Keratinocyte (primary cell): ENCODE results near the gene FAM177B. TPM values are rescaled to one million over a fixed set of nuclear protein-coding genes. Genes with fewer than 3 reads are reported as not detected.

Source experiments
- DNase-seq: peaks from one replicate; pipeline ENCODE4 v3.0.0-alpha.2; 2011; ENCODE audit warnings: low read depth, missing footprints, low spot score
- FAIRE-seq: peaks from 2 replicates; lab custom pipeline; 2011; peaks lifted over from hg19 to GRCh38; lab: Jason Lieb, UNC
- H2AFZ ChIP-seq: 2 replicates; pipeline ENCODE4 v1.6.0; 2012; ENCODE audit warnings: low read length, control low read depth, inconsistent platforms; ENCODE audit not compliant: control insufficient read depth
- H3K27ac ChIP-seq: 2 replicates; pipeline ENCODE4 v1.5.1; 2011; ENCODE audit warnings: low read length; ENCODE audit not compliant: control insufficient read depth, insufficient read depth
- H3K27me3 ChIP-seq: 3 replicates; pipeline ENCODE4 v1.6.0; 2011; ENCODE audit warnings: low read length; ENCODE audit not compliant: control insufficient read depth, insufficient read depth; ENCODE audit errors: extremely low read depth
- H3K36me3 ChIP-seq, 2 experiments: 2 replicates in 1 of 2; 3 replicates in 1 of 2; pipeline ENCODE4 v1.5.1; 2011; ENCODE audit warnings: low read length in 2 of 2, mild to moderate bottlenecking in 1 of 2; ENCODE audit not compliant: control insufficient read depth in 2 of 2, insufficient read depth in 2 of 2; ENCODE audit errors: extremely low read depth in 1 of 2
- H3K4me1 ChIP-seq: 3 replicates; pipeline ENCODE4 v1.5.1; 2011; ENCODE audit warnings: low read length; ENCODE audit not compliant: control insufficient read depth, insufficient read depth; ENCODE audit errors: extremely low read depth
- H3K4me2 ChIP-seq: 3 replicates; pipeline ENCODE4 v1.6.0; 2011; ENCODE audit warnings: low read depth, low read length; ENCODE audit not compliant: control insufficient read depth, insufficient read depth; ENCODE audit errors: extremely low read depth
- H3K4me3 ChIP-seq, 3 experiments: fragments of 200-600 bp in 1 of 3; sonication (generic) in 1 of 3; 2 replicates in 2 of 3; 3 replicates in 1 of 3; pipeline ENCODE4 v1.5.1; 2011 to 2016; ENCODE audit warnings: low read length in 3 of 3, mild to moderate bottlenecking in 3 of 3, control low read depth in 2 of 3, inconsistent platforms in 1 of 3, low read depth in 1 of 3, mixed read lengths in 1 of 3, mixed run types in 1 of 3, moderate library complexity in 1 of 3; ENCODE audit not compliant: control insufficient read depth in 2 of 3, insufficient read depth in 2 of 3; ENCODE audit errors: extremely low read depth in 1 of 3
- H3K79me2 ChIP-seq: 2 replicates; pipeline ENCODE4 v1.6.0; 2012; ENCODE audit warnings: low read length; ENCODE audit not compliant: control insufficient read depth, insufficient read depth
- H3K9ac ChIP-seq: 3 replicates; pipeline ENCODE4 v1.6.0; 2011; ENCODE audit warnings: low read length; ENCODE audit not compliant: control insufficient read depth, insufficient read depth; ENCODE audit errors: extremely low read depth
- H3K9me1 ChIP-seq: 3 replicates; pipeline ENCODE4 v1.6.0; 2011; ENCODE audit warnings: low read length; ENCODE audit not compliant: control insufficient read depth, insufficient read depth; ENCODE audit errors: extremely low read depth
- H3K9me3 ChIP-seq: 2 replicates; pipeline ENCODE4 v1.5.1; 2012; ENCODE audit warnings: low read depth, low read length; ENCODE audit not compliant: control insufficient read depth
- H4K20me1 ChIP-seq: 3 replicates; pipeline ENCODE4 v1.6.0; 2011; ENCODE audit warnings: low read length; ENCODE audit not compliant: control insufficient read depth, insufficient read depth; ENCODE audit errors: extremely low read depth
- CTCF ChIP-seq, 3 experiments: IDR thresholded peaks in 1 of 3; conservative IDR thresholded peaks in 1 of 3; optimal IDR thresholded peaks in 1 of 3; 2 replicates in 2 of 3; 3 replicates in 1 of 3; pipeline versions ENCODE3 to v1.5.1; 2011; ENCODE audit warnings: low read length in 3 of 3, mild to moderate bottlenecking in 3 of 3, moderate library complexity in 2 of 3, control low read depth in 1 of 3, inconsistent platforms in 1 of 3; ENCODE audit not compliant: insufficient read depth in 2 of 3; ENCODE audit errors: extremely low read depth in 1 of 3
- EZH2 ChIP-seq: IDR thresholded peaks from one replicate; pipeline ENCODE4 v1.6.1; 2012; ENCODE audit warnings: inconsistent platforms, mild to moderate bottlenecking, low read length, moderate library complexity
- dilution Hi-C: fragments of 300-500 bp; cut with MboI; formaldehyde crosslinking; loops from one replicate; pipeline ENCODE4 v1.7.0; 2020; ENCODE audit warnings: low sequenced_read_pairs; ENCODE audit not compliant: extremely low pct_ligation_motif_present
- polyA minus RNA-seq, 3 experiments: library from RNA; depleted of rRNA, polyadenylated mRNA; stranded (reverse); fragments of >200 nt; gene quantifications; 1 replicate in 1 of 3; 2 replicates in 1 of 3; 3 replicates in 1 of 3; pipeline ENCODE4 v1.2.3, GENCODE V29; 2011
- polyA plus RNA-seq, 5 experiments: library from polyadenylated mRNA; depleted of rRNA in 3 of 5; stranded (reverse) in 3 of 5; stranded (forward) in 1 of 5; unstranded in 1 of 5; fragments of >200 nt; gene quantifications; 1 replicate in 1 of 5; 2 replicates in 3 of 5; 3 replicates in 1 of 5; pipeline versions ENCODE4 v1.2.1 to v1.2.3, GENCODE V29; 2011 to 2012; ENCODE audit warnings: missing spikeins in 2 of 5, low read depth in 1 of 5, low replicate concordance in 1 of 5

Gene FAM177B
- polyA plus RNA-seq: not detected in 3 replicates
- polyA plus RNA-seq (2011; ENCODE audit: low read depth): not detected
- polyA plus RNA-seq (2011; cell fraction: cytosol; rRNA removed): not detected in 2 replicates
- polyA plus RNA-seq (2011; cell fraction: nucleus; rRNA removed): not detected in 2 replicates
- 0.16 TPM in 1 of 2 replicates, not detected in the other for polyA plus RNA-seq (2012; ENCODE audit: low replicate concordance)
- 0.59 TPM in 1 of 3 replicates, not detected in the others for polyA minus RNA-seq
- not detected for polyA minus RNA-seq (2011; cell fraction: cytosol; rRNA and poly(A)+ RNA removed)
- polyA minus RNA-seq (2011; cell fraction: nucleus; rRNA and poly(A)+ RNA removed): not detected in 2 replicates

DNA sequence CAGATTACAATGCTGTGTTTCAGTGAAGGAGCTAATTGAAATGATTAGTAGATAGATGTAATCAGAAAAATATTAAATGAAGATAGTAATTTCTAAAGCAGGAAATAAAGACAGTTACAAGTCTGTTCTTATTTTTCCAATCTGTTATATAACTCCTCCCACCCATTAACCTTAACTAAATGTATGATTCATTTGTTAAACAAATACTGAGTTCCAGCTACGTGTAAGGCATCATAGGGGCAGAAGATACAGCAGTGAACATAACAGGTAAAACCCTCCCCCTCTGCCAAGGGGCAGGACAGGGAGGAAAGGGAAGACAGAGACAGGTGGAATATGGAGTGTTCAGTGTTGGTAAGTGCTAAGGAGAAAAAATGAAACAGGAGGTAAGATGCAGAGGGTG is at the start of gene FAM177B:
TSS of gene FAM177B (plus strand) at position 231 of the 400 bp plus-strand sequence. CDS start 9,344 bp downstream, outside the sequence.
- no peak within 1 kb of the TSS for H3K27ac ChIP-seq
- no peaks in the 10 kb centered on the region for H3K9me1 ChIP-seq
- dilution Hi-C loops: no loop called here
- FAIRE-seq (no peak), DNase-seq (no peak)
- no peaks in the 10 kb centered on the region for H3K79me2 ChIP-seq
- no peaks in the 10 kb centered on the region for H4K20me1 ChIP-seq
- no peaks in the 10 kb centered on the region for H3K9me3 ChIP-seq
- TF ChIP-seq EZH2 (no peak), CTCF (optimal IDR thresholded peaks at IDR 0.05 in 1 of 3, IDR thresholded peaks at IDR 0.05 in 1 of 3, conservative IDR thresholded peaks at IDR 0.05 in 1 of 3; ENCODE audit: extremely low read depth in 1 of 3, insufficient read depth in 2 of 3, low read length in 3 of 3) (no peak)
- H3K4me3 ChIP-seq: no peak within 1 kb of the TSS
- no peaks in the 10 kb centered on the region for H3K27me3 ChIP-seq
- H3K4me1 ChIP-seq: no peaks in the 10 kb centered on the region
- H2AFZ ChIP-seq: no peak within 1 kb of the TSS
- no peak within 1 kb of the TSS for H3K4me2 ChIP-seq
- H3K36me3 ChIP-seq: peaks cover 0 to 2% of the 10 kb centered on the region in 2 experiments
- H3K9ac ChIP-seq: no peak within 1 kb of the TSS

DNA sequence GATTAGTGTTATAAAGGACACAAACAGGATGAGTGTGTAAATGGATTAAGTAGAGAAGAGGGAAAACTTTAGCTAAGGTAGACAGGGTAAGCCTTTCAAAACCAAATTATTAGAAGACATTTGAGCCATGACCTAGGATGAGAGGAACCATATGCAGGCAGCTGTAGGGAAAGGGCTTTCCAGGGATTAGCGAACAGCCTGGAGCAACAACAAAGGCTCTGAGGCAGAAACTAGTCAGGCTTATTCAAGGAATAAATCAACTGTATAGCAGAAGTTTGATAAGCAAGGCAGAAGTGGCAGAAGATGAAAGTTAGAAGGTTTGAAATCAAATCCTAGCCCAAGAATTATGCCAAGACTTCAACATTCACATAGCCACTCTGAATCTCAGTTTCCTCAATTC is 46.0 kb upstream of the FAM177B start:
- Histone ChIP-seq H3K4me1 (no peaks in the 10 kb centered on the region), H2AFZ (no peak overlapping the region), H3K9ac (no peak overlapping the region), H3K4me3 (no peak overlapping the region), H3K27ac (no peak overlapping the region), H4K20me1 (no peaks in the 10 kb centered on the region), H3K9me1 (no peaks in the 10 kb centered on the region), H3K4me2 (no peak overlapping the region), H3K9me3 (no peaks in the 10 kb centered on the region), H3K27me3 (no peaks in the 10 kb centered on the region), H3K79me2 (peaks cover 3% of the 10 kb centered on the region), H3K36me3 (peaks cover 0 to 13% of the 10 kb centered on the region in 2 experiments)
- dilution Hi-C loops: no loop called here
- no peak for TF ChIP-seq EZH2
- TF ChIP-seq CTCF (optimal IDR thresholded peaks at IDR 0.05 in 1 of 3, IDR thresholded peaks at IDR 0.05 in 1 of 3, conservative IDR thresholded peaks at IDR 0.05 in 1 of 3; ENCODE audit: extremely low read depth in 1 of 3, insufficient read depth in 2 of 3, low read length in 3 of 3): no peak
- FAIRE-seq (no peak), DNase-seq (no peak)
